ENCODE data around the gene NXNL2.

DNA sequence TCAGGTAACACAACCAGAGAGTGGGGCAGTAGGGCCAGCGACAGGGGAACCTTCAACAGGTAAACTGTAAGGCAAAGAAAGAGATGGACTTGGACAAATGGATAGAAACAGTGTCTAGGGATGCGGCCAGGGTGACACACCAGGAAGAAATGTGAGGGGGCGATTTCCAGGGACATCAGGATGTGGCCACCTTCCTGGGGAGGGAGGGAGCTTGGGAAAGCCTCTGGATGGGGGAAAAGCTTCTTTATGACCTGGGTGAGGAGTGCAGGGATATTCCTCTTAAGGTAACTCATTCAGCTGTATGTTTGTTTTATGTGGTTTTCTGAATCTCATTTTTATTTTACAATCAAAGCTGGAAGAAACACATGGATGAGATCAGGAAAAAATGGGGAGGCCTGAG lies 11.9 kb upstream of the NXNL2 start:
- TF ChIP-seq CTCF (conservative IDR thresholded peaks at IDR 0.05; ENCODE audit: low read depth in 2 of 2) (no peak), EZH2 (IDR thresholded peaks at IDR 0.05; ENCODE audit: low read depth, unreplicated experiment) (no peak), REST (IDR thresholded peaks at IDR 0.05; ENCODE audit: unreplicated experiment) (no peak), EZH2phosphoT487 (IDR thresholded peaks at IDR 0.05; ENCODE audit: unreplicated experiment) (no peak), POLR2AphosphoS5 (IDR thresholded peaks at IDR 0.05; ENCODE audit: low read depth) (no peak), CREB1 (CRISPR knock-in tag; IDR thresholded peaks at IDR 0.05; ENCODE audit: low read depth) (no peak), STAT1 (IDR thresholded peaks at IDR 0.05; ENCODE audit: unreplicated experiment) (no peak)
- TF ChIP-seq, protein P1, sequence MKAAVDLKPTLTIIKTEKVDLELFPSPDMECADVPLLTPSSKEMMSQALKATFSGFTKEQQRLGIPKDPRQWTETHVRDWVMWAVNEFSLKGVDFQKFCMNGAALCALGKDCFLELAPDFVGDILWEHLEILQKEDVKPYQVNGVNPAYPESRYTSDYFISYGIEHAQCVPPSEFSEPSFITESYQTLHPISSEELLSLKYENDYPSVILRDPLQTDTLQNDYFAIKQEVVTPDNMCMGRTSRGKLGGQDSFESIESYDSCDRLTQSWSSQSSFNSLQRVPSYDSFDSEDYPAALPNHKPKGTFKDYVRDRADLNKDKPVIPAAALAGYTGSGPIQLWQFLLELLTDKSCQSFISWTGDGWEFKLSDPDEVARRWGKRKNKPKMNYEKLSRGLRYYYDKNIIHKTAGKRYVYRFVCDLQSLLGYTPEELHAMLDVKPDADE (IDR thresholded peaks at IDR 0.05) = no peak
- TF ChIP-seq, protein P2, sequence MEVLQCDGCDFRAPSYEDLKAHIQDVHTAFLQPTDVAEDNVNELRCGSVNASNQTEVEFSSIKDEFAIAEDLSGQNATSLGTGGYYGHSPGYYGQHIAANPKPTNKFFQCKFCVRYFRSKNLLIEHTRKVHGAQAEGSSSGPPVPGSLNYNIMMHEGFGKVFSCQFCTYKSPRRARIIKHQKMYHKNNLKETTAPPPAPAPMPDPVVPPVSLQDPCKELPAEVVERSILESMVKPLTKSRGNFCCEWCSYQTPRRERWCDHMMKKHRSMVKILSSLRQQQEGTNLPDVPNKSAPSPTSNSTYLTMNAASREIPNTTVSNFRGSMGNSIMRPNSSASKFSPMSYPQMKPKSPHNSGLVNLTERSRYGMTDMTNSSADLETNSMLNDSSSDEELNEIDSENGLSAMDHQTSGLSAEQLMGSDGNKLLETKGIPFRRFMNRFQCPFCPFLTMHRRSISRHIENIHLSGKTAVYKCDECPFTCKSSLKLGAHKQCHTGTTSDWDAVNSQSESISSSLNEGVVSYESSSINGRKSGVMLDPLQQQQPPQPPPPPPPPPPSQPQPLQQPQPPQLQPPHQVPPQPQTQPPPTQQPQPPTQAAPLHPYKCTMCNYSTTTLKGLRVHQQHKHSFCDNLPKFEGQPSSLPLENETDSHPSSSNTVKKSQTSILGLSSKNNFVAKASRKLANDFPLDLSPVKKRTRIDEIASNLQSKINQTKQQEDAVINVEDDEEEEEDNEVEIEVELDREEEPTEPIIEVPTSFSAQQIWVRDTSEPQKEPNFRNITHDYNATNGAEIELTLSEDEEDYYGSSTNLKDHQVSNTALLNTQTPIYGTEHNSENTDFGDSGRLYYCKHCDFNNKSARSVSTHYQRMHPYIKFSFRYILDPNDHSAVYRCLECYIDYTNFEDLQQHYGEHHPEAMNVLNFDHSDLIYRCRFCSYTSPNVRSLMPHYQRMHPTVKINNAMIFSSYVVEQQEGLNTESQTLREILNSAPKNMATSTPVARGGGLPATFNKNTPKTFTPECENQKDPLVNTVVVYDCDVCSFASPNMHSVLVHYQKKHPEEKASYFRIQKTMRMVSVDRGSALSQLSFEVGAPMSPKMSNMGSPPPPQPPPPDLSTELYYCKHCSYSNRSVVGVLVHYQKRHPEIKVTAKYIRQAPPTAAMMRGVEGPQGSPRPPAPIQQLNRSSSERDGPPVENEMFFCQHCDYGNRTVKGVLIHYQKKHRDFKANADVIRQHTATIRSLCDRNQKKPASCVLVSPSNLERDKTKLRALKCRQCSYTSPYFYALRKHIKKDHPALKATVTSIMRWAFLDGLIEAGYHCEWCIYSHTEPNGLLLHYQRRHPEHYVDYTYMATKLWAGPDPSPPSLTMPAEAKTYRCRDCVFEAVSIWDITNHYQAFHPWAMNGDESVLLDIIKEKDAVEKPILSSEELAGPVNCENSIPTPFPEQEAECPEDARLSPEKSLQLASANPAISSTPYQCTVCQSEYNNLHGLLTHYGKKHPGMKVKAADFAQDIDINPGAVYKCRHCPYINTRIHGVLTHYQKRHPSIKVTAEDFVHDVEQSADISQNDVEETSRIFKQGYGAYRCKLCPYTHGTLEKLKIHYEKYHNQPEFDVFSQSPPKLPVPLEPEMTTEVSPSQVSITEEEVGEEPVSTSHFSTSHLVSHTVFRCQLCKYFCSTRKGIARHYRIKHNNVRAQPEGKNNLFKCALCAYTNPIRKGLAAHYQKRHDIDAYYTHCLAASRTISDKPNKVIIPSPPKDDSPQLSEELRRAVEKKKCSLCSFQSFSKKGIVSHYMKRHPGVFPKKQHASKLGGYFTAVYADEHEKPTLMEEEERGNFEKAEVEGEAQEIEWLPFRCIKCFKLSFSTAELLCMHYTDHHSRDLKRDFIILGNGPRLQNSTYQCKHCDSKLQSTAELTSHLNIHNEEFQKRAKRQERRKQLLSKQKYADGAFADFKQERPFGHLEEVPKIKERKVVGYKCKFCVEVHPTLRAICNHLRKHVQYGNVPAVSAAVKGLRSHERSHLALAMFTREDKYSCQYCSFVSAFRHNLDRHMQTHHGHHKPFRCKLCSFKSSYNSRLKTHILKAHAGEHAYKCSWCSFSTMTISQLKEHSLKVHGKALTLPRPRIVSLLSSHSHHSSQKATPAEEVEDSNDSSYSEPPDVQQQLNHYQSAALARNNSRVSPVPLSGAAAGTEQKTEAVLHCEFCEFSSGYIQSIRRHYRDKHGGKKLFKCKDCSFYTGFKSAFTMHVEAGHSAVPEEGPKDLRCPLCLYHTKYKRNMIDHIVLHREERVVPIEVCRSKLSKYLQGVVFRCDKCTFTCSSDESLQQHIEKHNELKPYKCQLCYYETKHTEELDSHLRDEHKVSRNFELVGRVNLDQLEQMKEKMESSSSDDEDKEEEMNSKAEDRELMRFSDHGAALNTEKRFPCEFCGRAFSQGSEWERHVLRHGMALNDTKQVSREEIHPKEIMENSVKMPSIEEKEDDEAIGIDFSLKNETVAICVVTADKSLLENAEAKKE (CRISPR knock-in tag; IDR thresholded peaks at IDR 0.05) = no peak
